Motor neuron (in vitro differentiated cells): ENCODE results near the gene AMZ1. TPM values are rescaled to one million over a fixed set of nuclear protein-coding genes. Genes with fewer than 3 reads are reported as not detected.
"Not testable (repeated sequence)": the region's sequence is repeated elsewhere in the genome, so short reads cannot be mapped to it uniquely, and the experiment has no call there.

ENCODE experiments used
- ATAC-seq, 8 experiments: fragments of 200-7000 bp; cut with Tn5 transposase; replicated peaks in 6 of 8; 2 replicates each; pipeline ENCODE4 v1.8.0; 2021; ENCODE audit warnings: mild to moderate bottlenecking in 8 of 8, moderate library complexity in 8 of 8
- H3K27ac ChIP-seq, 2 donors: fragments of 250-450 bp; sonication (Bioruptor Pico); 2 replicates each; pipeline ENCODE4 v1.9.0; 2021; ENCODE audit warnings: antibody characterized with exemption in 2 of 2, mild to moderate bottlenecking in 2 of 2, moderate library complexity in 1 of 2
- H3K4me1 ChIP-seq, 2 donors: fragments of 250-450 bp; sonication (Bioruptor Pico); replicated peaks in 1 of 2; 2 replicates each; pipeline ENCODE4 v1.6.1; 2021; ENCODE audit warnings: antibody characterized with exemption in 2 of 2, mild to moderate bottlenecking in 2 of 2, moderate library complexity in 1 of 2
- H3K4me3 ChIP-seq, 5 donors: fragments of 250-450 bp; sonication (Bioruptor Pico); 2 replicates each; pipeline ENCODE4 v1.9.0; 2021; ENCODE audit warnings: antibody characterized with exemption in 5 of 5, mild to moderate bottlenecking in 5 of 5, moderate library complexity in 4 of 5
- WGBS, 10 experiments: fragments of 450-650 bp; shearing (Covaris generic); methylation state at CpG; one replicate each; pipeline ENCODE4 v1.0.0; 2022; 5-methylcytosine and 5-hydroxymethylcytosine counted together
- in situ Hi-C, 9 experiments: fragments of 400-800 bp; cut with MboI; loops; one replicate each; pipeline ENCODE4 v1.15.0; 2021; ENCODE audit warnings: low sequenced_read_pairs in 9 of 9, low pct_unique_long_range_greater_than_20kb in 2 of 9; ENCODE audit not compliant: unreplicated experiment in 9 of 9
- total RNA-seq, 8 experiments: library from RNA; unstranded; fragments of 300-600 nt; gene quantifications; 2 replicates each; pipeline versions ENCODE4 v1.2.3 to v1.2.4, GENCODE V29; 2022

Gene AMZ1
- total RNA-seq, 8 experiments from 2014 or later: 0.64 to 3.7 (median 1.1) TPM

DNA sequence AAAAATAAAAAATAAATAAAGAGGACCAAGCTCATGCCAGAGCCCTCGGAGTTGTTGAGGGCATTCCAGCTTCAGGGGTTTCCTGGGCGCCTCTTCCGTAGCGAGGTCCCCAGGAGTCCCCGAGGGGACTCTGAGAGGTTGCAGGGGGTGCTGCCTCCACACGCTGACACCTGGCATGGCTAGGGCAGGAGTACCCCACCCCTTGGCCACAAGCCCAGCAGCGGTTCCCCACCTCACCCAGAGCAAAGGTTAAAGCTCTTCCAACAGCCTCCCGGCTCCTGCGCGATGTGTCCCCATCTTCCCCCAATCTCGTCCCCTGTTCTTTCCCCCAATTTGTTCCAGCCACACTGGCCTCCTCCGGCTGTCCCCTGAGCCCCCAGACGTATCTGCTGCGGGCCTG, 4.5 kb downstream of the AMZ1 start:
- Histone ChIP-seq H3K4me1 (peaks cover 5 to 9% of the 10 kb centered on the region in 2 donors), H3K4me3 (no peak overlapping the region), H3K27ac (no peak overlapping the region)
- WGBS, 10 experiments: 78 to 100% methylated on average over 1 to 3 of the region's 14 CpGs; no CpG with 5 or more reads in 8 of the 10 experiments
- ATAC-seq: no peak
- in situ Hi-C loops: no loop called here

DNA sequence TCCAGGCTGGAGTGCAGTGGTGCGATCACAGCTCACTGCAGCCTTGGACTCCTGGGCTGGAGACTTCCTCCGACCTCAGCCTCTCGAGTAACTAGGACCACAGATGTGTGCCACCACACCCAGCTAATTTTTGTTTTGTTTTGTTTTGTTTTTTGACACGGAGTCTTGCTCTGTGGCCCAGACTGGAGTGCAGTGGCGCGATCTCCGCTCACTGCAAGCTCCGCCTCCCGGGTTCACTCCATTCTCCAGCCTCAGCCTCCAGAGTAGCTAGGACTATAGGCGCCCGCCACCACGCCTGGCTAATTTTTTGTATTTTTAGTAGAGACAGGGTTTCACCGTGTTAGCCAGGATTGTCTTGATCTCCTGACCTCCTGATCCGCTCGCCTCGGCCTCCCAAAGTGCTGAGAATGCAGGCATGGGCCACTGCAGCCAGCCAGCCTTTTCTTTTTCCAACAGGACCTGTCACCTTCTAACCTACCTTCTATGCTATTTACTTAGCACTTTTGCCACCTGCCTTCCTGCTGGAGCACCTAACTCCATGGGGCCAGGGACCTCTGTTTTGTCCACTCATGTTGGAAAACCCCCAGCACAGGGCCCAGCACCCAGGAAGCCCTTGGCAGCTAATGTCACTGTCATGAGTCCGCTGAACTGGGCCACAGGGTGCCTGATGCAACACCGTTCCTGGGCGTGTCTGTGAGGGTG, 5.6 kb downstream of the AMZ1 start:
- H3K27ac ChIP-seq, H3K4me1 ChIP-seq, H3K4me3 ChIP-seq, in situ Hi-C loops: not testable (repeated sequence)
- ATAC-seq: peak in 1 of 8 experiments; percentile 21
- WGBS, 10 experiments: 82 to 100% (median 94%) methylated on average over 1 to 14 of the region's 19 CpGs; no CpG with 5 or more reads in 2 of the 10 experiments

GRCh38 chr7:2694122-2694436, 6.1 kb downstream of the AMZ1 start:
- H3K4me1 ChIP-seq, in situ Hi-C loops, ATAC-seq, H3K27ac ChIP-seq, H3K4me3 ChIP-seq: not testable (repeated sequence)
- WGBS, 10 experiments: 90 to 100% (median 91%) methylated on average over 2 to 5 of the region's 8 CpGs; no CpG with 5 or more reads in 6 of the 10 experiments

DNA sequence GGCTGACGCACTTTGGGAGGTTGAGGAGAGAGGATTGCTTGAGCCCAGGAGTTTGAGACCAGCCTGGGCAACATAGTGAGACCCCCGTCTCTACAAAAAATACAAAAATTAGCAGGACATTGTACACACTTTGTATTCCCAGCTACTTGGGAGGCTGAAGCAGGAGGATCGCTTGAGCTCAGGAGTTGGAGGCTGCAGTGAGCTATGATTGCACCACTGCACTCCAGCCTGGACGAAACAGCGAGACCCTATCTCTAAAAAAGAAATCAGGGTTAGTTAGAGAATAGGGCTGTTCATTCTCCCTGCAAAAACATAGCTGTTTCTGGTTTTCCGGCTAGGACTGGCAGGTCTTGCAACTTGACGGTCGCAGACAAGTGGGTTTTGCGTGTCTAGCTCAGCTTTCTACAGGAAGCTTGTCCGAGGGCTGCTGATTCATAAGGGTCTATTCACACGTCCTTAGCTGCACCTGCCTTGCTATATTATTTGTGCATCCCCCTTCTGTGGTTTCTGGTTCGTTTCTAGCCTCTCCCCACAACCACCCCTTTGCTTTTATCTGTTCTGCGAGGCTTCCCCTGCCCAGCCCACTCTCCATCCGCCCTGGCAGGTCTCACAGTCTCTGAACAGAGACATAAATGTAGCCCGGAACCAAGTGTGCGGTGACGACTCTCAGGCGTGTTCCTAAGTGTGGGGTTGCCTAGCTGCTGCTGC, 10.7 kb downstream of the AMZ1 start:
- in situ Hi-C loops: no loop called here
- no peak overlapping the region for H3K27ac ChIP-seq
- no peak for ATAC-seq
- peaks cover 0 to 3% of the 10 kb centered on the region in 2 donors for H3K4me1 ChIP-seq
- no peak overlapping the region for H3K4me3 ChIP-seq
- WGBS, 10 experiments: 20 to 100% (median 82%) methylated on average over 1 to 14 of the region's 18 CpGs

DNA sequence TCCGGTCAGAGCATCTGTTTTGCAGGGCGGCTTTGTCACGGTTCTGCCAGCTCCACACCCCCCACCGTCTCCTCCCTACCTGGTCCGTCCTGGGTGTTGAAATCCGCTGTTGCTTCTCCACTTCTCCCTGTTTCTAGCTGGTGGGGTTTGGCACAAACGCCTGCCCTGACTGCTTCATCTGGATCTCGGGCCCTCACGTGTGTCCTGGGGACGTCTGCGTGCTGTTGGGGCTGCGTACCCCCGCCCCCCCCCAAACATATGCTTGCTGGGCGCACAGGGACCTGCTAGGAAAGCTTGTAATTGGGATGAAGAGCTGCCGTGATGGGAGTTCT, 11.3 kb downstream of the AMZ1 start:
- ATAC-seq: peak in 1 of 8 experiments; percentile 57
- in situ Hi-C loops: no loop called here
- Histone ChIP-seq H3K4me1 (peaks cover 0 to 3% of the 10 kb centered on the region in 2 donors), H3K4me3 (no peak overlapping the region), H3K27ac (no peak overlapping the region)
- 20 to 93% (median 72%) methylated on average over 1 to 6 of the region's 15 CpGs; no CpG with 5 or more reads in 5 of the 10 experiments for WGBS, 10 experiments

DNA sequence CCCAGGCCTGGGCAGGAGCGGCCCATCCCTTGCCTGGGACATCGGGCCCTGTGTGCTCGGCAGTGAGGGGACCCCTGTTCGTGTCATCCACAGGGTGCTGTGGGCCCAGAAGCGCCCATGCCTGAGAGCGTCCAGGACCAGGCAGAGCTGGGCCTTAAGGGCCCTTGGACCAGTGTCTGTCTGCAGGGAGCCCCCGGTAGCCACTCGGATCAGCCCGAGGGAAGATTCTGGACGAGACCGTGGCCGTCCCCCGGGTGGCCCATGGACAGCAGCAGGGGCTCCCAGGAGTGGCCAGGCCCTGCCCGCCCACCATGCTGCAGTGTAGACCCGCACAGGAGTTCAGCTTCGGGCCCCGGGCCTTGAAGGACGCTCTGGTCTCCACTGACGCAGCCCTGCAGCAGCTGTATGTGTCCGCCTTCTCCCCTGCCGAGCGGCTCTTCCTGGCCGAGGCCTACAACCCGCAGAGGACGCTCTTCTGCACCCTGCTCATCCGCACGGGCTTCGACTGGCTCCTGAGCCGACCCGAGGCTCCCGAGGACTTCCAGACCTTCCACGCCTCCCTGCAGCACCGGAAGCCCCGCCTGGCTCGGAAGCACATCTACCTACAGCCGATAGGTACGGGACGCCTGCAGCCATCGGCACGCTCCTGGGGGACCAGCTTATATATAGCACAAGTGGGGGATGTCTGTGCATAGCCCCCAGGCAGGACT, 12.3 kb downstream of the AMZ1 start:
- in situ Hi-C loops: no loop called here
- WGBS, 10 experiments: 60 to 100% (median 95%) methylated on average over 1 to 19 of the region's 40 CpGs; no CpG with 5 or more reads in 4 of the 10 experiments
- no peak overlapping the region for H3K4me3 ChIP-seq

GRCh38 chr7:2701424-2701823, 13.4 kb downstream of the AMZ1 start:
- H3K27ac ChIP-seq: no peak overlapping the region
- peaks cover 0 to 3% of the 10 kb centered on the region in 2 donors for H3K4me1 ChIP-seq
- H3K4me3 ChIP-seq: no peak overlapping the region
- in situ Hi-C loops: no loop called here
- no CpG with 5 or more reads among the region's 17 CpGs for WGBS, 10 experiments
- peak in 4 of 8 experiments; percentile 11 to 68 (median 20) for ATAC-seq

More for the DNA sequence above, 12.3 kb downstream of the AMZ1 start:
- Histone ChIP-seq H3K4me1 (peaks cover 0 to 3% of the 10 kb centered on the region in 2 donors), H3K27ac (no peak overlapping the region)
- no peak for ATAC-seq

- in situ Hi-C loops: no loop called here
- 0 to 80% (median 62%) methylated on average over 1 to 5 of the region's 12 CpGs; no CpG with 5 or more reads in 2 of the 10 experiments for WGBS, 10 experiments
- ATAC-seq: peak; percentile 40 to 98 (median 54)
- peak overlapping the region in 1 of 2 donors; percentile 19 for H3K27ac ChIP-seq
- H3K4me3 ChIP-seq: no peak overlapping the region
- H3K4me1 ChIP-seq: peaks cover 0 to 3% of the 10 kb centered on the region in 2 donors
Measured at GRCh38 chr7:2701832-2702593, 14.0 kb downstream of the AMZ1 start.

- Histone ChIP-seq H3K27ac (peak overlapping the region in 1 of 2 donors; percentile 19), H3K4me1 (peaks cover 0 to 7% of the 10 kb centered on the region in 2 donors), H3K4me3 (no peak overlapping the region)
- in situ Hi-C loops: no loop called here
- 20 to 100% (median 82%) methylated on average over 1 to 5 of the region's 22 CpGs; no CpG with 5 or more reads in 5 of the 10 experiments for WGBS, 10 experiments
- ATAC-seq: peak in 5 of 8 experiments; percentile 6 to 31 (median 16)
Measured at GRCh38 chr7:2702594-2702957, 14.6 kb downstream of the AMZ1 start.

DNA sequence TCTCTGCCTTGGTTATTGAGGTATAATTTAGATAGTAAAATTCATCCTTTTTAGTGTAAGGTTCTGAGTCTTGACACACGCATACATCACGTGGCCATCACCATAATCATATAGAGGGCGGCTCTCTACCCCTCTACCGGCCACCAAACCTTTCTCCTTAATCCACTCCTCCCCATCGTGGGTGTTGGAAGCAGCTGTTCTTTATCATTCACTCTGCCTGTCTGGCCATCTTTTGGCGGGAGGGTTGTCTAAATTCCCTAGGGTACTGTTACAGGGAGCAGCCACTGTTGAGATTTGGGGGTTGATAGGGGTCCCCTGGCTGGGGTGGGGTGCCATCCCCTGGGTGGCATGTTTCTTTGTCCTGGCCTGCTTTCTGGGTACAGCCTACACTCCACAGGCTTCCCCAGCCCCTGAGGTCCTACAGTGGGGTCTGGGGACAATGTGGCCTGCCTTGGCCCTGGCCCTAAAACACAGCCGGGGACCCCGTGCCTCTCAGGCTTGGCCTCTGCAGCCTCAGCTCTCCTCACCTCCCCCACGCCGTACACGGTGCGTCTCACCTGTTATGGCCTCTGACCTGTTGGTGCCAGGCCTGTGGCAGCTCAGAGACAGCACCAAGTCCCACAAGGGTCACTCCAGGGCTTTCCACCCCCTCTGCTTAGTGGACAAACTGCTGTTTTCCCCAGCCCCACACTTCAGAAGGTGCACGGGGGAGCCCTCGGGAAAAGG, 17.5 kb downstream of the AMZ1 start:
- 60 to 100% (median 83%) methylated on average over 2 to 7 of the region's 14 CpGs; no CpG with 5 or more reads in 2 of the 10 experiments for WGBS, 10 experiments
- peaks cover 4 to 20% of the 10 kb centered on the region in 2 donors for H3K4me1 ChIP-seq
- no peak overlapping the region for H3K27ac ChIP-seq
- ATAC-seq: no peak
- in situ Hi-C loops: no loop called here
- no peak overlapping the region for H3K4me3 ChIP-seq

DNA sequence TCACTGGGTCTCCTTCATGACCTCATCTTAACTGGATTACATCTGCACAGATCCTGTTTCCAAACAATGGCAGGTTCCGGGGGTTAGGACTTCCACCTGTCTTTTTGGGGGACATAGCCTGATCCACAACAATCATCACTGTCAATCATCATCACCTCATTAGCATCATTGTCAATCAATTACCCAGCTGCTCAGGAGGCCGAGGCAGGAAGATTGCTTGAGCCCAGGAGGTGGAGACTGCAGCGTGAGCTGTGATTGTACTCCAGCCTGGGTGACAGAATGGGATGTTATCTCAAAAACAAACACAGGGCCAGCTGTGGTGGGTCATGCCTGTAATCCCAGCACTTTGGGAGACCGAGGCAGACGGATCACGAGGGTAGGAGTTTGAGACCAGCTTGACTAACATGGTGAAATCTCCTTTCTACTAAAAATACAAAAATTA, 18.7 kb downstream of the AMZ1 start:
- H3K4me3 ChIP-seq: no peak overlapping the region
- WGBS, 10 experiments: 62 to 100% (median 68%) methylated on average over 1 to 6 of the region's 6 CpGs; no CpG with 5 or more reads in 3 of the 10 experiments

DNA sequence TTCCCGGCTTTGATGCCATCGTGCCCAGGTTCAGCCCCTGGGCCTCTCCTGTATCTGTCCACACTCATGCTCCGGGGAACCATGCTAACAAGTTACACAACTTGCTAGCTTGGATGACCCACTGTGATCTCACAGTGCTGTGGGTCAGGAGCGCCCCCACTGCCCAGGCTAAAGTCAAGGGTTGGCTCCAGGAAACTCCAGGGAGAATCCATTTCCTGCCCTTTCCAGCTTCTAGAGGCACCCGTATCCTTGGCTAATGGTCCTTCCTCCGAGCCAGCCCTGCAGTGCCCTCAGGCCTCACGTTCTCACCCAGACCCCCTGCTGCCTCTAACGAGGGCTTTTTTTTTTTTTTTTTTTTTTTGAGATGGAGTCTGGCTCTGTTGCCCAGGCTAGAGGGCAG, 19.5 kb downstream of the AMZ1 start:
- Histone ChIP-seq H3K4me3 (no peak overlapping the region), H3K4me1 (peaks cover 4 to 19% of the 10 kb centered on the region in 2 donors), H3K27ac (no peak overlapping the region)
- WGBS, 10 experiments: 60 to 100% (median 88%) methylated on average over 1 to 5 of the region's 8 CpGs; no CpG with 5 or more reads in 3 of the 10 experiments
- in situ Hi-C loops: no loop called here
- no peak for ATAC-seq

More for the DNA sequence above, 18.7 kb downstream of the AMZ1 start:
- H3K27ac ChIP-seq: no peak overlapping the region
- in situ Hi-C loops: no loop called here
- no peak for ATAC-seq
- H3K4me1 ChIP-seq: peaks cover 4 to 21% of the 10 kb centered on the region in 2 donors
